ENCODE measurements around the gene BLOC1S6.
"Not testable (repeated sequence)": the region's sequence is repeated elsewhere in the genome, so short reads cannot be mapped to it uniquely, and the experiment has no call there.

The BLOC1S6 gene

GRCh38 chr15:45641999-45642932, 55.1 kb downstream of the BLOC1S6 start:
- no peak for DNase-seq

- DNase-seq = no peak
Observed at GRCh38 chr15:45644437-45644836, 57.3 kb downstream of the BLOC1S6 start.

- DNase-seq = no peak
Observed at GRCh38 chr15:45645026-45645980, 58.1 kb downstream of the BLOC1S6 start.

- DNase-seq = no peak
Observed at GRCh38 chr15:45646220-45646619, 59.0 kb downstream of the BLOC1S6 start.

- DNase-seq = no peak
Observed at GRCh38 chr15:45647828-45648227, 60.6 kb downstream of the BLOC1S6 start.

GRCh38 chr15:45648521-45649200, 61.5 kb downstream of the BLOC1S6 start:
- no peak for DNase-seq

GRCh38 chr15:45650007-45650406, 62.8 kb downstream of the BLOC1S6 start:
- not testable (repeated sequence) for DNase-seq

GRCh38 chr15:45650889-45651525, 63.8 kb downstream of the BLOC1S6 start:
- DNase-seq = no peak

GRCh38 chr15:45653702-45654424, 66.7 kb downstream of the BLOC1S6 start:
- DNase-seq = no peak

- DNase-seq = no peak
Observed at GRCh38 chr15:45654749-45655148, 67.6 kb downstream of the BLOC1S6 start.

- DNase-seq = no peak
Observed at GRCh38 chr15:45657254-45657653, 70.1 kb downstream of the BLOC1S6 start.

GRCh38 chr15:45657764-45658545, 70.8 kb downstream of the BLOC1S6 start:
- DNase-seq = no peak
